Body of pancreas (tissue), 4 donors: Measurements from ENCODE around the gene TSKS. TPM values are rescaled to one million over a fixed set of nuclear protein-coding genes. Genes with fewer than 3 reads are reported as not detected.
A peak's percentile ranks its signal among the peaks of the same experiment; 100 is the strongest.
"Not testable (repeated sequence)": the region's sequence is repeated elsewhere in the genome, so short reads cannot be mapped to it uniquely, and the experiment has no call there.

Experiments
- ATAC-seq: fragments of 150-250 bp; one replicate; pipeline ENCODE4 v1.9.1; 2016
- DNase-seq, 4 donors: peaks; one replicate each; pipeline ENCODE4 v3.0.0-alpha.2; 2019
- H3K27ac ChIP-seq, 4 donors: fragments of 200-600 bp; sonication (generic); 1 replicate in 3 of 4; 2 replicates in 1 of 4; pipeline versions ENCODE4 v1.5.1 to v1.6.1; 2016 to 2019; ENCODE audit warnings: mild to moderate bottlenecking in 1 of 4, mixed read lengths in 1 of 4, moderate library complexity in 1 of 4
- H3K27me3 ChIP-seq, 2 donors: fragments of 200-600 bp; sonication (generic); one replicate each; pipeline ENCODE4 v1.6.0; 2016; ENCODE audit warnings: mild to moderate bottlenecking in 1 of 2
- H3K36me3 ChIP-seq, 2 donors: fragments of 200-600 bp; sonication (generic); replicated peaks in 1 of 2; 2 replicates each; pipeline ENCODE4 v1.5.1; 2016; ENCODE audit warnings: low read depth in 2 of 2; ENCODE audit not compliant: insufficient read depth in 1 of 2
- H3K4me1 ChIP-seq: fragments of 200-600 bp; sonication (generic); one replicate; pipeline ENCODE4 v1.6.0; 2016
- H3K4me3 ChIP-seq, 2 donors: fragments of 200-600 bp; sonication (generic); 1 replicate in 1 of 2; 2 replicates in 1 of 2; pipeline ENCODE4 v1.5.1; 2016 to 2019
- H3K9me3 ChIP-seq, 3 donors: fragments of 200-600 bp; sonication (generic); 1 replicate in 2 of 3; 2 replicates in 1 of 3; pipeline ENCODE4 v1.5.1; 2016
- POLR2A ChIP-seq, 3 donors: fragments of 450-650 bp; IDR thresholded peaks; one replicate each; pipeline ENCODE4 v1.6.1; 2016; ENCODE audit warnings: antibody characterized with exemption in 3 of 3, mild to moderate bottlenecking in 2 of 3
- WGBS, 2 donors: methylation state at CpG; one replicate each; pipeline ENCODE4 v1.1.5; 2017; 5-methylcytosine and 5-hydroxymethylcytosine counted together
- intact Hi-C: fragments of 100-400 bp; cut with DNase I; formaldehyde crosslinking; loops from one replicate; pipeline ENCODE4 v1.15.1; 2023
- total RNA-seq, 2 donors: library from RNA; depleted of rRNA; stranded (reverse); fragments of >200 nt; gene quantifications; one replicate each; pipeline ENCODE4 v1.1.0, GENCODE V29; 2016
- TF ChIP-seq, protein P1 (sequence below), 7 experiments: fragments of 450-650 bp in 4 of 7; fragments of 200-600 bp in 3 of 7; sonication (generic) in 3 of 7; IDR thresholded peaks; one replicate each; pipeline ENCODE4 v1.5.1; 2016 to 2019; ENCODE audit warnings: antibody characterized with exemption in 7 of 7

Gene TSKS
- total RNA-seq, 2 donors from 2014 or later, result 0.52 TPM; not detected in 1

DNA sequence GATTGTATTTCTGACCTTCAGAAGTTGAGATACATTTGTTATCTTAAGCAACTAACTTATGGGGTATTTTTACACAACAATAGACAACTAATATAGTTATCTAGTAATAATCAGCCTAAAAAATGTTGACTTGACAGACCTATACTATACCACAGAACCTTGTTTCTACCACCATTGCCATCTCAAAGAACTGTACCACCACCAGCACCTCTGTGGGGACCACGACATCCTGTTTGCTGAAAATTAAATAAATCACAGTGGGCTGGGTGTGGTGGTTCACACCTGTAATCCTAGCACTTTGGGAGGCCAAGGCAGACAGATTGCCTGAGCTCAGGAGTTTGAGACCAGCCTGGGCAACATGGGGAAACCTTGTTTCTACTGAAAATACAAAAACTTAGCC is 24.0 kb downstream of the TSKS start:
- intact Hi-C loops, result no loop called here
- Histone ChIP-seq H3K9me3 (no peaks in the 10 kb centered on the region), H3K4me1 (no peaks in the 10 kb centered on the region), H3K27me3 (no peaks in the 10 kb centered on the region), H3K36me3 (no peaks in the 10 kb centered on the region), H3K27ac (no peak overlapping the region), H3K4me3 (no peak overlapping the region)
- 67 to 86% methylated on average over 1 of the region's 1 CpG for WGBS, 2 donors
- ATAC-seq (no peak), DNase-seq (no peak)
- TF ChIP-seq, protein P1, sequence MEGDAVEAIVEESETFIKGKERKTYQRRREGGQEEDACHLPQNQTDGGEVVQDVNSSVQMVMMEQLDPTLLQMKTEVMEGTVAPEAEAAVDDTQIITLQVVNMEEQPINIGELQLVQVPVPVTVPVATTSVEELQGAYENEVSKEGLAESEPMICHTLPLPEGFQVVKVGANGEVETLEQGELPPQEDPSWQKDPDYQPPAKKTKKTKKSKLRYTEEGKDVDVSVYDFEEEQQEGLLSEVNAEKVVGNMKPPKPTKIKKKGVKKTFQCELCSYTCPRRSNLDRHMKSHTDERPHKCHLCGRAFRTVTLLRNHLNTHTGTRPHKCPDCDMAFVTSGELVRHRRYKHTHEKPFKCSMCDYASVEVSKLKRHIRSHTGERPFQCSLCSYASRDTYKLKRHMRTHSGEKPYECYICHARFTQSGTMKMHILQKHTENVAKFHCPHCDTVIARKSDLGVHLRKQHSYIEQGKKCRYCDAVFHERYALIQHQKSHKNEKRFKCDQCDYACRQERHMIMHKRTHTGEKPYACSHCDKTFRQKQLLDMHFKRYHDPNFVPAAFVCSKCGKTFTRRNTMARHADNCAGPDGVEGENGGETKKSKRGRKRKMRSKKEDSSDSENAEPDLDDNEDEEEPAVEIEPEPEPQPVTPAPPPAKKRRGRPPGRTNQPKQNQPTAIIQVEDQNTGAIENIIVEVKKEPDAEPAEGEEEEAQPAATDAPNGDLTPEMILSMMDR (IDR thresholded peaks at IDR 0.05), result no peak
- no peak for TF ChIP-seq POLR2A (IDR thresholded peaks at IDR 0.05)

DNA sequence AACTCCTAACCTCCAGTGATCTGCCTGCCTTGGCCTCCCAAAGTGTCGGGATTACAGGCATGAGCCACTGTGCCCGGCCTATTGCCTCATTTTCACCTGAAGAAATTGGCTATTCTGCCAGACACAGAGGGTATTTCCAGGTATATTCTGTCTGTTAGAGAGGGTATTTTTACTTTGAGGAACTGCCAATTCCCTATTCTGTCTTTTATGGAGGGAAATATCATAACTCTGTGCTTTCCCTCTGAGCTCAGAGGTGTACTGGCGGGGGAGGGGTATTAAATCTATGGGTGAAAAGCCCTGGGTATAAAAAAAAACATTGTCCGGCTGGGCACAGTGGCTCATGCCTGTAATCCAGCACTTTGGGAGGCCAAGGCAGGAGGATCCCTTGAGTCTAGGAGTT is 24.8 kb downstream of the TSKS start:
- intact Hi-C loops, result no loop called here
- DNase-seq (no peak), ATAC-seq (no peak)
- Histone ChIP-seq H3K27ac (no peak overlapping the region), H3K4me1 (no peaks in the 10 kb centered on the region), H3K4me3 (no peak overlapping the region), H3K9me3 (no peaks in the 10 kb centered on the region), H3K27me3 (no peaks in the 10 kb centered on the region), H3K36me3 (no peaks in the 10 kb centered on the region)
- TF ChIP-seq, protein P1 (IDR thresholded peaks at IDR 0.05), result no peak
- TF ChIP-seq POLR2A (IDR thresholded peaks at IDR 0.05), result no peak
- 66 to 76% methylated on average over 4 of the region's 4 CpGs for WGBS, 2 donors

DNA sequence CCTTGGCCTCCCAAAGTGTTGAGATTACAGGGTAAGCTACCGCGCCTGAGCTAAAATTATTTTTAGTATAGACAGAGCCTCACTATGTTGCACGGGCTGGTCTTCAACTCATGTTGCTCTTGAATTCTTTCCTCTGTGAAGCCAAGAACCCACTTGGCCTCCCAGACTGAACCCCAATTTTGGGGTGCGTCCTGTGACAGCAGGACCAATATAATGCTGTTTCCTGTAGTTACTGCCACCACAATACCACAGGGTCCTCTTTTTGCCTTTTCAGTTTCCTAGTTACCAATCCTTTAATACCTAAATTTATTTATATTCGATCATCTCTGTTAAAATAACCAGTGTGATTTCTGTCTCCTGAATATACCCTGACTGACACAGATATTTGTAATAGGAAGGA is 32.9 kb downstream of the TSKS start:
- Histone ChIP-seq H3K9me3 (no peaks in the 10 kb centered on the region), H3K27ac (no peak overlapping the region), H3K4me3 (no peak overlapping the region), H3K27me3 (no peaks in the 10 kb centered on the region), H3K36me3 (no peaks in the 10 kb centered on the region), H3K4me1 (no peaks in the 10 kb centered on the region)
- ATAC-seq, result no peak
- WGBS, 2 donors, result 81 to 82% methylated on average over 5 of the region's 5 CpGs
- intact Hi-C loops, result no loop called here
- DNase-seq, result no peak
- TF ChIP-seq POLR2A (IDR thresholded peaks at IDR 0.05), result no peak
- TF ChIP-seq, protein P1 (IDR thresholded peaks at IDR 0.05), result no peak

DNA sequence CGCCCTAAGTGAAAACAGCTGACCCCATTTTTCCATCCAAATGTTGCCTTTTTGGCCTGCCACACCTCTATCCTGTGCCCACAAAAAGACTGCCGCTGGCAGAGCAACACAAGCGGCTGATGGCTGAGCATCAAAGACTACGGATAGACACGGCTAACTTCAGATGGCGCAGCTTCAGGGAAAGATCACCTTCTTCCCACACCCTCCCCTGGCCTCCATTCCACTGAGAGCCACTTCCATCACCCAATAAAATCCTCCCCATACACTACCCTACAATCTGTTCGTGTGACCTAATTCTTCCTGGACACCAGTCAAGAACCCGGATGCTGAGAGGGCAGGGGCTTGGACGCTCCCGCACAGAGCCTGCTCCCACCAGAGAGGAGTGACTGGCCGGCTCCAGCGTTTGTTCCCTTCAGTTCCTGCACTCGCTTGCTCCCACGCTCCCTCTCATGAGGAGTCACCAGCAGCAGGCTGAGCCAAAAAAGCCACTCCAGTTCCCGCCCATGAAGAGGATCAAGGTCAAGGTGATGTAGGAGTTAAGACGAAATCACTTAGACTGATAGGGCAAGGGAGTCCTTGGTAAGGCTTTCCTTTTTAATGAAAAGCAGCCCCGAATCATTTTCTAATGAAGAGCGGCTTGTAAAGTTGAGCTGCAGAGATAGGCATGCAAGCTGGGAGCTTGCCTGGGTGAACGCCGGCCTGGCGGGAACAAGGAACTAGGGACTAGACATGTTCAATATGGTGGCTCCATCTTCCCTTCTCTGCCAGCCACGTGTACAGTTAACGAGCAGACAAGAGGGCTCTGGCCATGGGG is 35.7 kb downstream of the TSKS start:
- no peaks in the 10 kb centered on the region for H3K36me3 ChIP-seq
- no peaks in the 10 kb centered on the region for H3K9me3 ChIP-seq
- H3K4me1 ChIP-seq, result no peaks in the 10 kb centered on the region
- intact Hi-C loops, result no loop called here
- no peak for TF ChIP-seq POLR2A (IDR thresholded peaks at IDR 0.05)
- TF ChIP-seq, protein P1 (IDR thresholded peaks at IDR 0.05), result no peak
- H3K27ac ChIP-seq, result peak overlapping the region in 1 of 4 donors; percentile 2
- WGBS, 2 donors, result 68 to 71% methylated on average over 20 to 23 of the region's 23 CpGs
- ATAC-seq (no peak), DNase-seq (peak in 3 of 4 donors; percentile 19 to 49 (median 20))
- no peak overlapping the region for H3K4me3 ChIP-seq
- no peaks in the 10 kb centered on the region for H3K27me3 ChIP-seq

DNA sequence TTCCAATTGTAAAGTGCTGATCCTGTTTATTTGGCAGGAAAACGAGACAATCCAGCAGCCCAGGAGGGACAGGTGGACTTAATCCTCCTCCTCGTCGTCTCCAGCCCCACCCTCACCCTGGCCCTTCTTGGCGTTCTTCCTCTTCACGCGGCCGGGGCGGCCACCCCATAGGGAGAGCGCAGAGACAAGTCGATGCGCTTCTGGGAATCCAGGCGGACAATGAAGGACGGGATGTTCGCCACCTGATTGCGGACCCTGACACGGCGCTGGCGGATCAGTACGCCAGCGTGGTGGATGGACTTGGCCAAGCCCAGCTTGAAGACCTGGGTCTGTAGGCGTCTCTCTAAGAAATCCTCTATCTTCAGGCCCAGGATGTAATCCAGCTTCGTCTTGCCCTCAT is 43.7 kb downstream of the TSKS start:
- ATAC-seq, H3K4me1 ChIP-seq, H3K27me3 ChIP-seq, H3K9me3 ChIP-seq, H3K27ac ChIP-seq, intact Hi-C loops, H3K36me3 ChIP-seq, DNase-seq, H3K4me3 ChIP-seq: not testable (repeated sequence)
- 70 to 74% methylated on average over 18 to 22 of the region's 22 CpGs for WGBS, 2 donors
